NCI-H1092 treated with DMSO at 0.1 percent for 48 hours (cell line): ENCODE results near the gene RFLNA.

Experiments used
- DNase-seq: peaks from one replicate; lab custom pipeline; 2025; lab: John Stamatoyannopoulos, UW

The RFLNA gene

GRCh38 chr12:124303579-124304313, 8.9 kb downstream of the RFLNA start:
- no peak for DNase-seq

- DNase-seq, result no peak
These were observed 9.5 kb downstream of the RFLNA start for GRCh38 chr12:124304314-124304790.

DNA sequence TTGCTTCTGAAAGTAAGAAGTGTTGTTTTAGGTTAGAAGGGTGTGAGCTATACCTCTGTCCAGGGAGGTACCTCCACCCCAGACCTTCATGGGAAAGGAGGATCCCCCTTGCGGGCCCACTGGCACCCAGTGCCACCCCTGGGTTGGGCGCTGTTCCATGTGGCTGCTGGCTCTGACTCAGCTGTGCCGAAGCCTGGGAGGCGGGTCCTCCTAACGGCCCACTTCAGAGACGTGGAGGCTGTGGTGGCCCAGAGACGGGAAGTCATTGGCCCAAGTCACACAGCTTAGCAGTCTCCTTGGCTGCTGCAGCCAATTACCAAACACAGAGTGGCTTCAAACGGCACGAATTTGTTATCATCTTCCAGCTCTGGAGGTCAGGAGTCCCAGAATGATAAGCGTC, 10.2 kb downstream of the RFLNA start:
- no peak for DNase-seq

DNA sequence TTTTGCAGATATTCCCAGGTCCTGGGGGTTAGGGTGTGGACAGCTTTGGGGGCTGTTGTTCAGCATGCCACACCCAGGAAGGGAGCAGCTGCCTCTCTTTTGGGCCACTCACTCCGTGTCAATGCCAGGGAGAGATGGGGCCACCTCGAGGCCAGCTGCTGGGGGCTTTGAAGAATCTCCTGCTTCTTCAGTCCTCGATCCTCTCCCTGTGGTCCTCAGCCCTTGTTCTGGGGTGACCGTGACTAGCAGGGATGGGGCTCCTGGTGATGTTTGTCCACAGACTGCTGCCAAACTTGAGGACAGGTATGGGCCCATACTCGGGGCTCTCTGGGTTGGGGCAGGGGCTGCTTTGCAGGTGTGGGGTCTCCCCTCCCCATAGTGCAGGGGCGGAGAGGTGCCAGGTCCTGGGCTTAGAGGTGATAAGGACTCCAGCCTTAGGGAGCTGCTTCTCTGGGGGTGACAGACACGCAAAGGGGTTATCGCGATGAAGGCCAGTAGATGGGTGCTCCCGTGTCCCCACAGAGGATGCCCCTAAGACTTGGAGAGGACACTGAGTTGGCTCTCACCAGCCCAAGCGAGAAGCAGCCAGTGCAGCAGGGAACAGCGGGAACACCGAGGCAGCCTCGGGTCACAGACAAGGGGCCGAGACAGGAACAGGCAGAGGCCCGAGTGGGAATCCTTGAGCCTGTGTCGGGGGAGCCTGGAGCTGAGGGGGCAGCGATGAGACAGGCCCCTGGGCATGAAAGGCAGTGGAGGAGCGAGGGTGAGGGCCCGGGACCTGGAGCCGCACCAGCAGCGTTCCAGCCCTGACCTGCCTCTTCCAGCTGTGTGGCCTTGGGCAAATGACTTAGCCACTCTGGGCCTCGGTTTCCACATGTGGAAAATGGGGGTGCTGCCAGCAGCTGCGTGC, 11.1 kb downstream of the RFLNA start:
- no peak for DNase-seq

GRCh38 chr12:124306686-124307555, 12.0 kb downstream of the RFLNA start:
- DNase-seq, result no peak

DNA sequence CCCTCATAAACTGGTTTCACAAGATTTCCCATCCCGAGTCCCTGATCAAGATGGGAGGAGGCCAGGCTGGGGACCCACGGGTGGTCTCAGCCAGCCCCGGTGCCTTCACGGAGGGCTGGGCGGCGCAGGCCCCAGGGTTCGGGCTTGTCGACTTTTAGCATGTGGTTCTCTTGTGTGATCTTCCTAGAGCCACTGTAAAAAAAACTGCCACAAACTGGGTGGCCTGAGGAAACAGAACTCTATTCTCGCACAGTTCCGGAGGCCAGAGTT, 12.6 kb downstream of the RFLNA start:
- no peak for DNase-seq

- DNase-seq, result no peak
These were observed 13.8 kb downstream of the RFLNA start for GRCh38 chr12:124308741-124309140.

- no peak for DNase-seq
These were observed 14.3 kb downstream of the RFLNA start for GRCh38 chr12:124309231-124309630.

DNA sequence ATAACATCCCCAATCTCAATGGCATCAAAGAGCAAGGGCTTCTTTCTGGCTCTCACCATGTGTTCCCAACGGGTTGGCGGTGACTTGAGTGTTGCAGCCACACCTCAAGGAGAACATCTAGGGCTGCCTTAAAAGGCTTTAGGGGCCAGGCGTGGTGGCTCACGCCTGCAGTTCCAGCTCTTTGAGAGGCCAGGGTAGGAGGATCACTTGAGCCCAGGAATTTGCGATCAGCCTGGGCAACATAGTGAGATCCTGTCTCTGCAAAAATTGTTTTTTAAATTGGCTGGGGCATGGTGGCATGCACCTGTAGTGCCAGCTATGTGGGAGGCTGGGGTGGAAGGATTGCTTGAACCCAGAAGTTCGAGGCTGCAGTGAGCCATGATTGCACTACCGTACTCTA, 14.9 kb downstream of the RFLNA start:
- DNase-seq, result no peak

DNA sequence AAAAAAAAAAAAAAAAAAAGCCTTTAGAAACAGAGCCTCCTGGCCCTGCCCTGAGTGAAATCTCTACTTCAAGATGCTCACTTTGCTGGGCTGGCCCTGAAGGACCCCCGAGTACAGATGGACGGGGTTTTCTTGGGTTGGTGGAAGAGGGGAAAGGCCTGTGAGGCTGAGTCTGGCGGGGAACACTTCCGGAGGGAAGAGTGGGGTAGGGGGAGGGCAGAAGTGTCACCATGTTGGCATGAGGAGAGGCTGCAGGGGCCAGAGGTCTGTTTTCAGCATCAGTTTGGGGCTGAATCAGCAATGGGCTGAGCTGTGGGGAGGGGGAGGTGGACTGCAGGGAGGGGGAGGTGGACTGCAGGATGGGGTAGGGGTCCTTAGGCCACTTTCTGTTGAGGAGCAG, 15.3 kb downstream of the RFLNA start:
- DNase-seq, result no peak

DNA sequence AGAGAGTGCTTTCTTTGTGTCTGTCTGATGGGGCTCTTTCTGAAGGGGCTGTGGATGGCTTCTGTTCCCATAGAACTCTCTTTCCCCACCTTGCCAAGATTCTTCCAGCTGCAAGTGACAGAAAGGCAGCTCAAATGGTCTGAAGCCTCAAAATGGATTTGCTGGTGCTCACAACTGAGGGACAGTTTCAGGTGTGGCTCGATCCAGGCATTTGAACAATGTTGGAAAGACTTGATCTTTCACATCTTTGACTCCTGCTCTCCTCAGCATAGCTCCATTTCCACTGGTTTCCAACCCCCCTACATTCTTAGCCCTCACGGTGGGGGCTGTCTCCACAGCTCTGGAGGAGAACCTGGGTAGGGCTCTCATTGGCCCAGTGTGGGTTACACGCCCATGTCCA, 15.9 kb downstream of the RFLNA start:
- DNase-seq, result no peak

DNA sequence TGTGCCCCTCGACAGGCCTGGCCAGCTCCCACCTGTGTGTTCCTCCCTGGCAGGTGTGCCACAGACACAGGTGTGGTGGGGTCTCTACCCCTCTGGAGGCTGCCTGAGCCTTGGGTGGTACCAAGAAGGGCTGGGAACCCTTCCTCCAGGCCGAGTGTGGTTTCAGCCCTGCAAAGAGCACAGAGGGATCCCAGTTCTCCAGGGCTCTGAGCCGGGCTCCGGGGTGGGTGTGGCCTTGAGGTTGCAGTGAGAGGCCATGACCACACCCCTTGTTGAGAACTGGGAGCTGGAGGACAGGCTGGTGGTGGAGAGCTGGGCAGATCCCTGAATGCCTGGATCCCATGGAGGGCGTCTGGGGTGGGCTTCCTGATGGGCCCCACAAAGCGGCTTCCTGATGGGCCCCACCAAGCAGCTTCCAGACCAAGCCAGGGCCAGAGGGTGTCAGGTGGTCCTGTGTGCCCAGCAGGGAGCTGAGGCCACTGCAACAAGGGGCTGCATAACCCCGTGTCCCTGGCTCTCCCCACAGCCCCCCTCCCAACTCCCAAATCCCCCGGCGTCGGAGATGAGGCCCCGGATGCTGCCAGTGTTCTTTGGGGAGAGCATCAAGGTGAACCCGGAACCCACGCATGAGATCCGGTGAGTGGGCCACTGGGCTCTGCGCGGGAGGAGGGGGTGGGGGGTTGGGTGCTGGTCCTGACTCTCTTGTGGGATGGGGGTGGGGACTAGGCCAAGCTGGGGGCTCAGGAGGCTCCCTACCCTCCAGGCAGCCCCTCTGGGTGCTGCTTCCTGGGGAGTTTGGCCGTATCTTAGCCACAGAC, 16.6 kb downstream of the RFLNA start:
- no peak for DNase-seq

- no peak for DNase-seq
These were observed 17.7 kb downstream of the RFLNA start for GRCh38 chr12:124312601-124313000.

- no peak for DNase-seq
These were observed 19.3 kb downstream of the RFLNA start for GRCh38 chr12:124314207-124314606.

GRCh38 chr12:124314766-124315165, 19.9 kb downstream of the RFLNA start:
- no peak for DNase-seq

GRCh38 chr12:124315372-124316044, 20.6 kb downstream of the RFLNA start:
- no peak for DNase-seq

GRCh38 chr12:124316257-124316900, 21.5 kb downstream of the RFLNA start:
- DNase-seq, result no peak

GRCh38 chr12:124317400-124317799, 22.5 kb downstream of the RFLNA start:
- no peak for DNase-seq

DNA sequence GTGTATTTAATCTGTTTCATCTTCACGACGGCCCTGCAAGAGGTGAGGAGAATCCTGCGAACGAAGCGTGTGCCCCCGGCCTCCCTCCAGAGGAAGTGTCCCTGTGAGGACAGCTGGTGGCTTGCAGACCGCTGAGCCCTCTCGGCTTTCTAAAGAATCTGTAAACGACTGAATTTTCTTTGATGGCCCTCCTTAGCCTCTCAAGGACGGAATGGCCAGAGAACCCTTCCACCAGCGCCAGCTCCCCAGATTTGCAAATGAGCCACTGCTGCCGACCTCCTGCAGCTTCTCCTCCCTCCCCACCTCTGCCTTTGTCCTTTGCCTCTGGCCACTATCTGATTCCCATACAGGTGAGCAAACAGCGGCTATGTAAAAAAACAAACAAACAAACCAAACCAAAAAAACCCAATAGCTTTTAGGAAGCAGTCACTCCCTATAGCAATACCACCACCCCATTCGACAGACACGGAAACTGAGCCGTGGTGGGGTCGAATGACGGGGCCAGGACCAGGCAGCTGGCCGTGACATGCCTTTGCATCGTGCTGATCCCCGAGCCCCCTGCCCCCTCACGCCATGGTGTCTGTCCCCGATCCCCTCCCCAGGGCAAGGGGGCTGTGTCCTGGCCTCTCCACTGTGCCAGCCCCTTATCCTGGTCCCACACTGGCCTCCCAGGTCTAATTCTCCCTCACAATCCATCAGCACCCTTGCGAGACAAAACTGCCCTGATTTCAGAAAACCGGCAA, 23.6 kb downstream of the RFLNA start:
- no peak for DNase-seq
